ENCODE measurements around the gene ZNF408. TPM values are rescaled to one million over a fixed set of nuclear protein-coding genes. Genes with fewer than 3 reads are reported as not detected.

ZNF408 gene
- total RNA-seq (7.8 and 10.4 TPM in 2 replicates), polyA plus RNA-seq (10.7 and 13.6 TPM in 2 replicates)

DNA sequence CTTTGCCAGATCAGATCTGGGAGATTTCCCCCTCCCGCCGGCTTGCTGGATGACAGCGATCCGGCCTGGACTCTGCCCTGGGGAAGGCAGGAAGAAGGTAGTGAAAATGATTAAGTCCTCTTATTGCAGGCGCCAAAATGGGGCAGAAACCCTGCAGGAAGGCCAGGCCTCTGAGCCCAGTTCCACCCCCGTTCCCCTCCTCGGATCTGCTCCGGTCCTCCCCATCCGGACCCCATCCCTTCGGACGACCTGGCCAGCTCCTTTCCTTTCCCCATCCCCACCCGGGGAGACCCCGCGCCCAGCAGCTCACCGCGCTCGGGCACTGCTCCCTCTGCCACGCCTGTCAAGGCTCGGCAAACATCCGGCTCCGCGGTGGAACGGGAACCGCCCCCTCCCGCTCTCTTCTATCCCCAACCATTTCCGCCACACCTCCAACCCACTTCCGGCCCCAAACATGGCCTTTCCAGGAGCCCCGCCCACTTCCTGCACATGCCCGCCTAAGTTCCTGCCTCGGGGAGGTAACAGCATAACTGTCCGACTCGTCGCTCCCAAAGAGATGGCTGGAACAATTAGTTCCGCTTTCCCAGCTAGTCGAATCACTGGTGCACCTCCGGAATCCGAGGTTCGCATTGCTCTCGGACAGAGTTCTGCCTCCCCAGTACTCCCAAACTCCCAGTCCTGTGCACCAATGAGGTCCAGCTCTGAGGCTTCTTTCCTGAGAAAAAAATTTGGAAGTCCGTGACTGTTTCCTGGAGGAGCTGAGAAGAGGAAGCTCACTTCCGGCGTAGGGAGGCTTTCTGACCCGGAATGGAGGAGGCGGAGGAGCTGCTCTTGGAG, at the start of gene ZNF408, which contains the start of gene ARHGAP1:
Gene ZNF408 (plus strand): TSS at position 791 of the 837 bp plus-strand sequence. CDS start 17 bp downstream, at position 808.
Gene ARHGAP1 (minus strand): TSS at position 379 of the 837 bp plus-strand sequence. CDS start 4,512 bp downstream, outside the sequence.
- peaks cover 18% of the 10 kb centered on the region for H3K4me1 ChIP-seq (ENCODE audit: insufficient read depth)
- peaks cover 53% of the 10 kb centered on the region for H3K79me2 ChIP-seq
- TF ChIP-seq CTCF (IDR thresholded peaks at IDR 0.05; ENCODE audit: poor library complexity), result no peak
- peak within 1 kb of the TSS; percentile 96 for H3K4me2 ChIP-seq
- DNase-seq (ENCODE audit: low spot score), result peak; percentile 100
- H4K20me1 ChIP-seq (ENCODE audit: insufficient read depth, poor library complexity, severe bottlenecking), result peaks cover 5% of the 10 kb centered on the region
- H2AFZ ChIP-seq, result peak within 1 kb of the TSS; percentile 96
- no peaks in the 10 kb centered on the region for H3K27me3 ChIP-seq
- peak within 1 kb of the TSS; percentile 81 for H3K4me3 ChIP-seq
- no peaks in the 10 kb centered on the region for H3K9me3 ChIP-seq (ENCODE audit: low read depth)
- under 1% methylated on average over 30 of the region's 44 CpGs for WGBS (ENCODE audit: low lambda C conversion rate, missing lambda C conversion rate)
- H3K27ac ChIP-seq, result peak within 1 kb of the TSS; percentile 98
- H3K9me2 ChIP-seq (replicated peaks; ENCODE audit: insufficient read depth), result no peaks in the 10 kb centered on the region
- H3K36me3 ChIP-seq (replicated peaks; ENCODE audit: insufficient read depth, low read depth), result no peaks in the 10 kb centered on the region

DNA sequence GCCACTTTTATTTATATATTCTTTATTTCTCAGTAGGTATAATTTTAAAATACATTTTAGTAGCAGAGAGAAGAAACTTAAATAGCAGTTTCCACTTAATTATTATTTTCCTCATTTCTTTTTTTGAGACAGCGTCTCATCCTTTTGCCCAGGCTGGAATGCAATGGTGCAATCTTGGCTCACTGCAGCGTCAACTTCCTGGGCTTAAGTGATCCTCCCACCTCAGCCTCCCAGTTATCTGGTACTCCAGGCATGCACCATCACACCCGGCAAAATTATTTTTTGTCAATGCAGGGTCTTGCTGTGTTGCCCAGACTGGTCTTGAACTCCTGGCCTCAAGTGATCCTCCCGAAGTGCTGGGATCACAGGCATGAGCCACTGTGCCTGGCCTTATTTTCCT, 45.2 kb upstream of the ZNF408 start:
- no peak for DNase-seq (ENCODE audit: low spot score)
- no peak overlapping the region for H3K4me3 ChIP-seq
- no peak for TF ChIP-seq EZH2phosphoT487 (IDR thresholded peaks at IDR 0.05; ENCODE audit: low read depth, severe bottlenecking, unreplicated experiment)
- no peak for TF ChIP-seq CTCF (IDR thresholded peaks at IDR 0.05; ENCODE audit: poor library complexity)
- no peak for TF ChIP-seq EZH2 (IDR thresholded peaks at IDR 0.05; ENCODE audit: borderline replicate concordance)
- H4K20me1 ChIP-seq (ENCODE audit: insufficient read depth, poor library complexity, severe bottlenecking), result no peaks in the 10 kb centered on the region
- H3K4me1 ChIP-seq (ENCODE audit: insufficient read depth), result peaks cover 14% of the 10 kb centered on the region
- peaks cover 4% of the 10 kb centered on the region for H3K36me3 ChIP-seq (replicated peaks; ENCODE audit: insufficient read depth, low read depth)
- H3K9me2 ChIP-seq (replicated peaks; ENCODE audit: insufficient read depth), result no peaks in the 10 kb centered on the region
- no peaks in the 10 kb centered on the region for H3K9me3 ChIP-seq (ENCODE audit: low read depth)
- no peaks in the 10 kb centered on the region for H3K27me3 ChIP-seq
- no peak overlapping the region for H3K4me2 ChIP-seq
- WGBS (ENCODE audit: low lambda C conversion rate, missing lambda C conversion rate), result 88% methylated on average over 4 of the region's 4 CpGs
- no peak overlapping the region for H3K27ac ChIP-seq
- H3K79me2 ChIP-seq, result no peaks in the 10 kb centered on the region
- H2AFZ ChIP-seq, result no peak overlapping the region

DNA sequence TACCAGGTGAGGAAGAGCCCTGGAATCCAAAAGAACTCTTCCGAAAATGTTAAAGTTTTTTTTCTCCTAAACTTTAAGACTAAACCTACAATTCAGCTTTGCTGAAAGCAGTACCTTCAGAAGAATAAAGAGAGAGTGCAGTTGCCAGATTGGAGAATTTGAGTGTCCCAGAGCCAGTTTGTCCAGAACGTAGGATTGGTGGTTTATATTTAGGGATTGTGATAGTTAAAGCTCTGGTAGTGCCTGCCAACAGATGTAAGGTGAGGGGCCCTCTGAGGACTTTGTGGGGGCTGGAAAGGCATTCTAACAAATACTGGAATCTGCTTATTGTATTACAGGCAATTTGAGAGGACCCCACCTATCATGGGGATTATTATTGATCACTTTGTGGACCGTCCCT, 43.6 kb upstream of the ZNF408 start:
- TF ChIP-seq CTCF (IDR thresholded peaks at IDR 0.05; ENCODE audit: poor library complexity) (no peak), EZH2 (IDR thresholded peaks at IDR 0.05; ENCODE audit: borderline replicate concordance) (no peak), EZH2phosphoT487 (IDR thresholded peaks at IDR 0.05; ENCODE audit: low read depth, severe bottlenecking, unreplicated experiment) (no peak)
- Histone ChIP-seq H3K9me2 (replicated peaks; ENCODE audit: insufficient read depth) (no peaks in the 10 kb centered on the region), H3K4me2 (no peak overlapping the region), H3K4me3 (no peak overlapping the region), H3K9me3 (ENCODE audit: low read depth) (no peaks in the 10 kb centered on the region), H3K27me3 (no peaks in the 10 kb centered on the region), H3K79me2 (peaks cover 2% of the 10 kb centered on the region), H4K20me1 (ENCODE audit: insufficient read depth, poor library complexity, severe bottlenecking) (no peaks in the 10 kb centered on the region), H3K4me1 (ENCODE audit: insufficient read depth) (peaks cover 14% of the 10 kb centered on the region), H2AFZ (no peak overlapping the region), H3K36me3 (replicated peaks; ENCODE audit: insufficient read depth, low read depth) (peaks cover 4% of the 10 kb centered on the region), H3K27ac (no peak overlapping the region)
- no peak for DNase-seq (ENCODE audit: low spot score)
- 88% methylated on average over 3 of the region's 3 CpGs for WGBS (ENCODE audit: low lambda C conversion rate, missing lambda C conversion rate)
